ENCODE measurements around the gene AAK1.
"Not testable (repeated sequence)": the region's sequence is repeated elsewhere in the genome, so short reads cannot be mapped to it uniquely, and the experiment has no call there.

AAK1 gene

DNA sequence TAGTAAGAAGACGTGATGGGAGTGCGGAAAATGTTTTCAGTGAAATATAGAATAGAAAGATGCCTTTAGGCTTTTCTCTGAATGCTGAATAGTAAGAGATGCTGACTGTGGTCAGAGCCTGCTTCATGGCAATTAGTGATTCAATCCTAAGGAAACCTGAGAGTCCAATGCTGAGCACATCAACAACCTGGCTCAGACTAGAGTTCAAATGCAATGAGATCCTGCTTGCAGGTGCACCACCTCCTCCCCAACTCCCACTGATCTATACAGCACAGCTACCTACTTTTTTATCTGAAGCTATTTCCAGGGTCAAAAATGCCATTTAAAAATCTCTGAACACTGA is 65.4 kb downstream of the AAK1 start:
- no peak for DNase-seq (ENCODE audit: extremely low read depth, low read depth)
- no peak overlapping the region for H3K4me3 ChIP-seq (replicated peaks; ENCODE audit: low read depth, low read length)
- TF ChIP-seq, protein P1, sequence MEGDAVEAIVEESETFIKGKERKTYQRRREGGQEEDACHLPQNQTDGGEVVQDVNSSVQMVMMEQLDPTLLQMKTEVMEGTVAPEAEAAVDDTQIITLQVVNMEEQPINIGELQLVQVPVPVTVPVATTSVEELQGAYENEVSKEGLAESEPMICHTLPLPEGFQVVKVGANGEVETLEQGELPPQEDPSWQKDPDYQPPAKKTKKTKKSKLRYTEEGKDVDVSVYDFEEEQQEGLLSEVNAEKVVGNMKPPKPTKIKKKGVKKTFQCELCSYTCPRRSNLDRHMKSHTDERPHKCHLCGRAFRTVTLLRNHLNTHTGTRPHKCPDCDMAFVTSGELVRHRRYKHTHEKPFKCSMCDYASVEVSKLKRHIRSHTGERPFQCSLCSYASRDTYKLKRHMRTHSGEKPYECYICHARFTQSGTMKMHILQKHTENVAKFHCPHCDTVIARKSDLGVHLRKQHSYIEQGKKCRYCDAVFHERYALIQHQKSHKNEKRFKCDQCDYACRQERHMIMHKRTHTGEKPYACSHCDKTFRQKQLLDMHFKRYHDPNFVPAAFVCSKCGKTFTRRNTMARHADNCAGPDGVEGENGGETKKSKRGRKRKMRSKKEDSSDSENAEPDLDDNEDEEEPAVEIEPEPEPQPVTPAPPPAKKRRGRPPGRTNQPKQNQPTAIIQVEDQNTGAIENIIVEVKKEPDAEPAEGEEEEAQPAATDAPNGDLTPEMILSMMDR (IDR thresholded peaks at IDR 0.05; ENCODE audit: low read depth, low read length, missing control alignments): no peak

DNA sequence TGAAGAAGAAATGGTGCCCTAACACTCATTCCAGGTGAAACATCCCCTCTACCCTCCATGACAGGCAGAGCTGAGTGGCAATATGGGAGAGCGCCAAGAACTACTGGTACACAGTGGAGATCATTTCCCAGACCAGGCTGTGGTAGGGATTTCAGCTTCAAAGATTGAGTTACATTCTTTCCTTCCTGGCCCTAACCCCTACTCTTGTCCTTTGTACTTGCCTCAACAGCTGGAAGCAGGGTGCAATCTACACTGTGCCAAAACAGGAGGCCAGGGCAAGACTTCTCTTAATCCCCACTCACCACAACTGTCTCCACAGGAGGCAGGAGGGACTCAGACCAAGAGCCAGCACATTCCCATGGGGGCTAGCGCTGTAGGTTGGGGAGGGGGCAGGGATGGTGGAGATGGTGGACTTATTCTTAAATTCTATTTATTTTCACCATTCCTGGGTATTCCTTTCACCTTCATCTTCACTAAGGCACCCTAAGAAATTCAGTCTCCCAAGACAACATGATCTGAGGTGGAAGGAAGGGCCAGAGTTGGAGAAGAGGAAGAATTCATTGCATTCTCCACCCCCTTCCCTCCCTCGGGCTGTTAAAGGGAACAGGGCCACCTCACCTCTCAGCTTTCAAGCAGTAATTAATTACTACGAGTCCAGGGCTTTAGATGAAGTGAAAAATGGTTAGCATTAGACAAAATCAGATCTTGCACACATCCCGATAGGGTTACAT is 65.9 kb downstream of the AAK1 start:
- TF ChIP-seq, protein P1 (IDR thresholded peaks at IDR 0.05; ENCODE audit: low read depth, low read length, missing control alignments): no peak
- DNase-seq (ENCODE audit: extremely low read depth, low read depth): no peak
- H3K4me3 ChIP-seq (replicated peaks; ENCODE audit: low read depth, low read length): no peak overlapping the region

DNA sequence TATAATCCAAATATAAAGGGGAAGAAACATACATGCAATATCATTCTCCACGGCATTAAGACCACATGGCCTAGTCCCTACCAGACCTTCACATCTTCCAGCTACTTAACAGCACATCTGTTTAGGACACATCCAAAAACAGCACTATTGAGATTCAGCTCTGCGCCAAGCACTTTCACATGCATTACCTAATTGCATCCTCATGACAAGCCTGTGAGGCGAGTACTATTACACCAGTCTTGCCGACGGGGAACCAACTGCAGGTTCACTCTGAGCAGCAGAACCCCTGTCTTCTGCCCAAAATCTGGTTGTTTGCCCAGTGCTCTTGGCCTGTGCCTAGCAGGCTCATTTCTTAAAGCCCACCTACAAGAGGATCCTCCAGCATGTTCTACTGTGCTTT is 66.7 kb downstream of the AAK1 start:
- TF ChIP-seq, protein P1 (IDR thresholded peaks at IDR 0.05; ENCODE audit: low read depth, low read length, missing control alignments): no peak
- no peak for DNase-seq (ENCODE audit: extremely low read depth, low read depth)

DNA sequence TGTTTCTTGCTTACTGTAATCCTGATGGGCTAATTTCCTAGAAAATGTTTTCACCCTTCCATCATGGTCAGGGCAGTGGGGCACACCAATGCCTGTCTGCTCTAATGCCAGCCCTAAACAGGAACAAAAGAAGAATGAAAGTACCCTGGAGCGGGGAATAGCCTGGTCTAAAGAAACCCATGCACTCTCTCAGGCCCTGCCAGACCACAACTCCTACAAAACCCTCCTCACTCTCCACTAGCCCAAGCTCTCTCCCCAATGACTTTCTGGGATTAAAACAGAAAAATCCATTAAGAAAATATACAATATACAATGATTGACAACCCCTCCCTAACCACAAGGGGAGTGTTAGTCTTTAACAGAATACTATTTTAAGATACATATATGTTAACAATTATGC is 67.6 kb downstream of the AAK1 start:
- TF ChIP-seq, protein P1 (IDR thresholded peaks at IDR 0.05; ENCODE audit: low read depth, low read length, missing control alignments): no peak
- DNase-seq (ENCODE audit: extremely low read depth, low read depth): no peak
- H3K4me3 ChIP-seq (replicated peaks; ENCODE audit: low read depth, low read length): no peak overlapping the region

More for the DNA sequence above, 66.7 kb downstream of the AAK1 start:
- H3K4me3 ChIP-seq (replicated peaks; ENCODE audit: low read depth, low read length): no peak overlapping the region

DNA sequence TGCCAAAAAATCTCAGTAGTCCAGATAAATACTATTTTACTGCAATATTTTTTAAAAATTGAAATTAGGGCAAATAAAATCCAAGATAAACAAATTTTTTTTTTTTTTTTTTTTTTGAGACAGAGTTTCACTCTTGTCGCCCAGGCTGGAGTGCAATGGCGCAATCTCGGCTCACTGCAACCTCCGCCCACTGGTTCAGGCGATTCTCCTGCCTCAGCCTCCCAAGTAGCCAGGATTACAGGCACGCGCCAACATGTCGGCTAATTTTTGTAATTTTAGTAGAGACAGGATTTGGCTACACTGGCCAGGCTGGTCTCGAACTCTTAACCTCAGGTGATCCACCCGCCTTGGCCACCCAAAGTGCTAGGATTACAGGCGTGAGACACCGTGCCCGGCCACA is 68.2 kb downstream of the AAK1 start:
- not testable (repeated sequence) for H3K4me3 ChIP-seq (replicated peaks; ENCODE audit: low read depth, low read length); DNase-seq (ENCODE audit: extremely low read depth, low read depth)

DNA sequence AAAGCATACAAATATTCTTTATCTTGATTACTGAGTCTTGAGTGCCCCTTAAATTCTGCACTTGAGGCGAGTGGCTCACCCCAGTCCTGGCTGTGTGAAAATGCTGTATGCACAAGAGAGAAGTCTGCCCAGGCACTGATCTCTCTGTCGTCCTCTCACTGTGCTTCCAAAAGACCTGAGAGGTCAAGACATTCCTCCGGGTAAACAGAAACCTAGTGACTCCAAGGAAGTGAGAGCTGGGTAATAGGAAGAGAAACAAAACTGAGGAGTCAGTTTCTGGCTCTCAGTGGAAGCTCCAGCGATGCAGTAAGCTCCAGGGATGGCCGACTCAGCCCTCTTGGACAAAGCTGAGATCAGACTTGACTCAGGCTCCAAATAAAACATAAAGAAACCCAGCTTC is 70.9 kb downstream of the AAK1 start:
- TF ChIP-seq, protein P1 (IDR thresholded peaks at IDR 0.05; ENCODE audit: low read depth, low read length, missing control alignments): no peak
- no peak overlapping the region for H3K4me3 ChIP-seq (replicated peaks; ENCODE audit: low read depth, low read length)
- DNase-seq (ENCODE audit: extremely low read depth, low read depth): no peak

DNA sequence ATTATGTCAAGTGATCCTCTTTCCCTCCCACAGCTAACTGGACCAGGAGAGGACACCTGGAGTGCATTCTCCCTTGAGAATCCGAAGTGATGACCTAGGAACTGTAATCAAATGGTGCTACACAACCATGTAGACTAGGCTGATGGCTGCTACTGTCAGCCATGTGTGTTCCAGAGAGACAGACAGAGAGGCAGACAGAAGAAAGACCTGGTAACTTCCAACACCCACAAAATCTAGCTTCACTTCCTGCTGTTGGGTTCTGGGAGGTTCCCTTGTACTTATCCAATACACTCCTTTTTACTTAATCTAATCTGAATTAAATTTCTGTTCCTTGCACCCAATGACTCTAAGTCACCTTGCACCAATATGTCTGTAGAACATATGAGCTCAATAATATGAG is 72.3 kb downstream of the AAK1 start:
- DNase-seq (ENCODE audit: extremely low read depth, low read depth): no peak
- H3K4me3 ChIP-seq (replicated peaks; ENCODE audit: low read depth, low read length): no peak overlapping the region
- TF ChIP-seq, protein P1 (IDR thresholded peaks at IDR 0.05; ENCODE audit: low read depth, low read length, missing control alignments): no peak

Data from HFF-Myc (cell line).